GM10266 (cell line): ENCODE results near the gene NRP1.

ENCODE experiments used
- DNase-seq: peaks from one replicate; pipeline ENCODE4 v3.0.0; 2012; ENCODE audit errors: extremely low spot score
- TF ChIP-seq, protein P1 (sequence below): IDR thresholded peaks from 2 replicates; pipeline ENCODE4 v1.5.1; 2012; ENCODE audit warnings: mild to moderate bottlenecking, low read depth; ENCODE audit not compliant: control insufficient read depth, insufficient read depth; ENCODE audit errors: missing control alignments

The NRP1 gene

GRCh38 chr10:33298893-33299292 lies 35.6 kb downstream of the NRP1 start:
- TF ChIP-seq, protein P1, sequence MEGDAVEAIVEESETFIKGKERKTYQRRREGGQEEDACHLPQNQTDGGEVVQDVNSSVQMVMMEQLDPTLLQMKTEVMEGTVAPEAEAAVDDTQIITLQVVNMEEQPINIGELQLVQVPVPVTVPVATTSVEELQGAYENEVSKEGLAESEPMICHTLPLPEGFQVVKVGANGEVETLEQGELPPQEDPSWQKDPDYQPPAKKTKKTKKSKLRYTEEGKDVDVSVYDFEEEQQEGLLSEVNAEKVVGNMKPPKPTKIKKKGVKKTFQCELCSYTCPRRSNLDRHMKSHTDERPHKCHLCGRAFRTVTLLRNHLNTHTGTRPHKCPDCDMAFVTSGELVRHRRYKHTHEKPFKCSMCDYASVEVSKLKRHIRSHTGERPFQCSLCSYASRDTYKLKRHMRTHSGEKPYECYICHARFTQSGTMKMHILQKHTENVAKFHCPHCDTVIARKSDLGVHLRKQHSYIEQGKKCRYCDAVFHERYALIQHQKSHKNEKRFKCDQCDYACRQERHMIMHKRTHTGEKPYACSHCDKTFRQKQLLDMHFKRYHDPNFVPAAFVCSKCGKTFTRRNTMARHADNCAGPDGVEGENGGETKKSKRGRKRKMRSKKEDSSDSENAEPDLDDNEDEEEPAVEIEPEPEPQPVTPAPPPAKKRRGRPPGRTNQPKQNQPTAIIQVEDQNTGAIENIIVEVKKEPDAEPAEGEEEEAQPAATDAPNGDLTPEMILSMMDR, result no peak
- DNase-seq, result no peak

DNA sequence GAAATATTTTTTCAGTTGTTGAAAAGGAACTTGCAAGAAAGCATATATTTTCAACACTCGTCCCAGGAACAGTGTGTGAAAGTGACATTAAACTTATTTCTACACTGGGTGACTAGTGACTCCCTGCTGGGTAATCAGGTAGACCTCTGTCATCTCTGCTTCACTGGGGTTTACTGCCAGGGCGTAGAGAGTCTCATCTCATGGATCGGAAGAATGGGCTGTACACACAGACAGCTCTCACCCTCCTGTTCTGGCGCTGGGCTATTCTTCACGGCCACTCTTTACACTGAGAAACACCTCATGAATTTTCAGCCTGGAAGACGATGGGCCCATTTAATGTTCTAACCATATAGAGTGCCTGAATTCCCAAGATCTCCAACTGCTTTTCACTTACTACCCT lies 36.4 kb downstream of the NRP1 start:
- TF ChIP-seq, protein P1, result no peak

DNA sequence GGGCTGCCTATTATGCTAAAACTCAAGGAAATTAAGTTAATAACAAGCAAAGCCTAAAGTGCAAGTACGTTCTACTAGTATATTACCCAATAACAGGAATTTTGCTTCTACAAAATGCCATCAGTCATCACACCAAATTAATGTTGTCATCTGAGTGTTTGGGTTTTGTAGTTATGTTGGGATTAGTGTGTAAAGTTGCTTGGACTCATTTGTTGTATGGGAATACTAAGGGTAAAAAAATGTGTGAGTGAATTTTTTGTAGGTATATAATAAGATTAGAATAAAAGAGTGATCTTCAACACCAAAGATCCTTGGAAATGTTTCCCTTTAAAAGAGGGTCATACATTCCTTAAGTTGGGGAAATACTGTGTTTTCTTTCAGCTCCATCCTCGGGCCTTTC lies 38.6 kb downstream of the NRP1 start:
- TF ChIP-seq, protein P1, result no peak
- DNase-seq, result no peak

More for the DNA sequence above, 36.4 kb downstream of the NRP1 start:
- DNase-seq, result no peak

DNA sequence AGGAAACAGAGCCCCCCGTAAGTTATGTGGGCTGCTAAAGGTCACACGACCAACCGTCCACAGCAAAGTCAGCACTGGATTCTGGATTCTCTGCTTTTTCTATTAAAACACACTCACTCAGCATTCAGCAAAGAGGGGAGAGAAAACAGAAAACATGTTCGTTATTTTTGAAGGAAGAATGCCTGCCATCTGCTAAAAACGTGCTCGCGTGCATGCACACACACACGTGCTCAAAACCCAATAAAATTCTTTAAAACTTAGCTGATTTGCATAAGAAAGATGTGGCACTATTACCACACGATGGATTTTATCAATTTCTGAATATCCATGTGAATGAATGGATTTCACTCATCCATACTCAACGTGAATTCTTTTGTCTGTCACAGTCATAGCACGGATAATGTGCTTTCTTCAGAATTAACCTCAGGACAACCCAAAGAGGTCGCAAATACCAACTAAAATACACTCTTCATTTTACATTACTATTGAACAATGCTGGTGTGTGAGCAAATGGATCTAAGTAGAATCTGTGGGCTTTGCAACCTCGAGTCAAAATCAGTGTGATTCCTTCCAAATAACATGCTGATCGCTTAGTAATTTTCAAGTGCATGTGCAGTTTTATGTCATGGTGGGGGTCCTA lies 40.8 kb downstream of the NRP1 start:
- TF ChIP-seq, protein P1, result no peak

DNA sequence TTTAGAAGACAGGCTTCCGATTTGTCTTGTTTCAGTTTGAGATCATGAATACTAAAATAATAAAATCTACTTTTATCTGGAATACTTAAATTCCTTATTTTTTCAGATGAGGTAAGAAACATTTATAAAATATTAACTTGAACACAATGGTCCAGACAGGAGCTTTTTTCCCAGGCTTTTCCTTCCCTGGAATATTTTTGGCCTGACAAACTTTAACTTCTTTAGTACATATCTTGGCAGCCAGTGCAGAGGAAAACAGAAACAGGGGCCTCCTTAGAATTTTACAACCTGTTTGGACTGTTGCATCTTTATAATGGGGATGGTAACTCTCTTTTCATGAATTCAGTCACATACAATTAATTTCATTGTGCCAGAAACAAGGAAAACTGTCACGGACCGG lies 41.4 kb downstream of the NRP1 start:
- no peak for DNase-seq
- TF ChIP-seq, protein P1, result no peak

More for the DNA sequence above, 40.8 kb downstream of the NRP1 start:
- DNase-seq, result no peak

GRCh38 chr10:33291053-33291592 lies 43.3 kb downstream of the NRP1 start:
- no peak for DNase-seq
- TF ChIP-seq, protein P1, result no peak

- TF ChIP-seq, protein P1, result no peak
Observed at GRCh38 chr10:33290321-33291052, 44.0 kb downstream of the NRP1 start.

More at GRCh38 chr10:33290321-33291052, 44.0 kb downstream of the NRP1 start:
- no peak for DNase-seq
